H1 (cell line): Measurements from ENCODE around the gene DCBLD2. TPM values are rescaled to one million over a fixed set of nuclear protein-coding genes. Genes with fewer than 3 reads are reported as not detected.

Experiments
- CTCF ChIA-PET: fragments of 300-600 bp; sonication (Branson Sonifier 250); formaldehyde crosslinking; loops from one replicate; lab custom pipeline; 2021; ENCODE audit not compliant: partially characterized antibody; lab: Charles Lee
- POLR2A ChIA-PET: fragments of 300-600 bp; sonication (Branson Sonifier 250); formaldehyde crosslinking; loops from one replicate; lab custom pipeline; 2021; ENCODE audit warnings: inconsistent platforms; ENCODE audit not compliant: partially characterized antibody; lab: Charles Lee
- DNase-seq, 2 experiments: peaks; one replicate each; pipeline versions ENCODE4 v3.0.0 to v3.0.0-alpha.2; 2010 to 2022; ENCODE audit warnings: low spot score in 2 of 2, low read depth in 1 of 2, mixed read lengths in 1 of 2
- FAIRE-seq: peaks from 2 replicates; lab custom pipeline; 2011; peaks lifted over from hg19 to GRCh38; lab: Jason Lieb, UNC
- H2AFZ ChIP-seq: 2 replicates; pipeline ENCODE4 v1.8.1; 2012; ENCODE audit warnings: low read length, inconsistent platforms
- H2AK5ac ChIP-seq: 2 replicates; pipeline ENCODE4 v1.6.1; 2013; ENCODE audit warnings: low read depth, low read length
- H2BK120ac ChIP-seq: replicated peaks from 2 replicates; pipeline ENCODE3; 2013; ENCODE audit warnings: low read depth, low read length, inconsistent platforms
- H2BK12ac ChIP-seq: 2 replicates; pipeline ENCODE4 v1.6.1; 2013; ENCODE audit warnings: low read depth, low read length
- H2BK15ac ChIP-seq: 2 replicates; pipeline ENCODE4 v1.6.1; 2013; ENCODE audit warnings: low read length
- H2BK20ac ChIP-seq: 2 replicates; pipeline ENCODE4 v1.6.1; 2013; ENCODE audit warnings: low read length
- H2BK5ac ChIP-seq: 2 replicates; pipeline ENCODE4 v1.6.1; 2013; ENCODE audit warnings: low read depth, low read length
- H3K14ac ChIP-seq: 2 replicates; pipeline ENCODE4 v1.6.1; 2013; ENCODE audit warnings: inconsistent platforms; ENCODE audit not compliant: insufficient read length
- H3K18ac ChIP-seq: 2 replicates; pipeline ENCODE4 v1.6.1; 2013; ENCODE audit warnings: low read length; ENCODE audit errors: extremely low read depth
- H3K23ac ChIP-seq: 2 replicates; pipeline ENCODE4 v1.6.1; 2013; ENCODE audit warnings: inconsistent platforms; ENCODE audit not compliant: insufficient read length
- H3K23me2 ChIP-seq: 2 replicates; pipeline ENCODE4 v1.6.1; 2013; ENCODE audit warnings: low read depth, low read length
- H3K27ac ChIP-seq: 2 replicates; pipeline ENCODE4 v1.6.1; 2011; ENCODE audit warnings: low read depth, low read length, inconsistent platforms
- H3K27me3 ChIP-seq, 4 experiments: replicated peaks in 1 of 4; 1 replicate in 1 of 4; 2 replicates in 3 of 4; pipeline versions ENCODE4 v1.6.1 to v1.8.1; 2011 to 2013; ENCODE audit warnings: low read length in 3 of 4, mild to moderate bottlenecking in 3 of 4, inconsistent platforms in 2 of 4, mixed read lengths in 2 of 4, moderate library complexity in 1 of 4; ENCODE audit not compliant: control insufficient read depth in 3 of 4, insufficient read depth in 3 of 4; ENCODE audit errors: extremely low read depth in 1 of 4
- H3K36me3 ChIP-seq, 4 experiments: 2 replicates each; pipeline versions ENCODE4 v1.6.1 to v1.8.1; 2011 to 2013; ENCODE audit warnings: mild to moderate bottlenecking in 4 of 4, low read length in 3 of 4, moderate library complexity in 2 of 4, control low read depth in 1 of 4, inconsistent platforms in 1 of 4; ENCODE audit not compliant: insufficient read depth in 4 of 4, control insufficient read depth in 2 of 4
- H3K4ac ChIP-seq: replicated peaks from 2 replicates; pipeline ENCODE3; 2013; ENCODE audit warnings: low read length, low read depth, mixed read lengths, inconsistent platforms; ENCODE audit not compliant: insufficient read length
- H3K4me1 ChIP-seq, 4 experiments: replicated peaks in 1 of 4; 1 replicate in 1 of 4; 2 replicates in 3 of 4; pipeline versions ENCODE4 v1.6.1 to v1.8.1; 2011 to 2013; ENCODE audit warnings: low read length in 3 of 4, inconsistent platforms in 2 of 4, mixed read lengths in 1 of 4; ENCODE audit not compliant: insufficient read depth in 4 of 4, control insufficient read depth in 3 of 4
- H3K4me2 ChIP-seq, 2 experiments: 2 replicates each; pipeline versions ENCODE4 v1.6.1 to v1.8.1; 2011 to 2013; ENCODE audit warnings: low read depth in 2 of 2, low read length in 2 of 2, control low read depth in 1 of 2, inconsistent platforms in 1 of 2, mild to moderate bottlenecking in 1 of 2; ENCODE audit not compliant: insufficient read depth in 1 of 2
- H3K4me3 ChIP-seq, 4 experiments: fragments of 200-600, 300-600 bp in 1 of 4; sonication (generic), shearing (Covaris generic), sonication (Bioruptor Twin) in 1 of 4; 2 replicates each; pipeline versions ENCODE4 v1.5.1 to v1.8.1; 2011 to 2016; ENCODE audit warnings: low read length in 4 of 4, low read depth in 3 of 4, control low read depth in 2 of 4, inconsistent platforms in 2 of 4, mild to moderate bottlenecking in 2 of 4, mixed read lengths in 1 of 4, moderate library complexity in 1 of 4; ENCODE audit not compliant: insufficient read depth in 2 of 4; ENCODE audit errors: extremely low read depth in 1 of 4
- H3K56ac ChIP-seq: replicated peaks from 2 replicates; pipeline ENCODE3; 2013; ENCODE audit warnings: low read depth, mild to moderate bottlenecking, mixed read lengths, low read length, inconsistent platforms; ENCODE audit not compliant: insufficient read length
- H3K79me1 ChIP-seq: 2 replicates; pipeline ENCODE4 v1.6.1; 2013; ENCODE audit warnings: low read depth, low read length, control low read depth
- H3K79me2 ChIP-seq, 2 experiments: 2 replicates each; pipeline versions ENCODE4 v1.6.1 to v1.8.1; 2012 to 2013; ENCODE audit warnings: low read length in 2 of 2, mild to moderate bottlenecking in 2 of 2, inconsistent platforms in 1 of 2; ENCODE audit not compliant: insufficient read depth in 2 of 2, control insufficient read depth in 1 of 2
- H3K9ac ChIP-seq, 4 experiments: replicated peaks in 1 of 4; 1 replicate in 1 of 4; 2 replicates in 3 of 4; pipeline versions ENCODE4 v1.6.1 to v1.8.1; 2011 to 2013; ENCODE audit warnings: low read depth in 3 of 4, low read length in 3 of 4, control low read depth in 2 of 4, mild to moderate bottlenecking in 2 of 4, moderate library complexity in 2 of 4, inconsistent platforms in 1 of 4; ENCODE audit errors: extremely low read depth in 1 of 4
- H3K9me3 ChIP-seq, 2 experiments: 2 replicates each; pipeline versions ENCODE4 v1.6.1 to v1.8.1; 2012 to 2013; ENCODE audit warnings: mild to moderate bottlenecking in 2 of 2, moderate library complexity in 2 of 2, control low read depth in 1 of 2, inconsistent platforms in 1 of 2, low read depth in 1 of 2, low read length in 1 of 2, mixed read lengths in 1 of 2; ENCODE audit not compliant: insufficient read depth in 2 of 2
- H4K20me1 ChIP-seq, 2 experiments: replicated peaks in 1 of 2; 2 replicates each; pipeline versions ENCODE3 to v1.8.1; 2011 to 2013; ENCODE audit warnings: inconsistent platforms in 2 of 2, low read length in 2 of 2, mild to moderate bottlenecking in 1 of 2; ENCODE audit not compliant: insufficient read depth in 2 of 2, control insufficient read depth in 1 of 2
- H4K5ac ChIP-seq: 2 replicates; pipeline ENCODE4 v1.6.1; 2013; ENCODE audit warnings: low read length, low read depth, mixed read lengths, inconsistent platforms; ENCODE audit not compliant: insufficient read length
- H4K8ac ChIP-seq: 2 replicates; pipeline ENCODE4 v1.8.0; 2013; ENCODE audit warnings: mild to moderate bottlenecking, moderate library complexity, low read length, inconsistent platforms; ENCODE audit not compliant: insufficient read depth; ENCODE audit errors: extremely low read depth
- H4K91ac ChIP-seq: replicated peaks from 2 replicates; pipeline ENCODE3; 2013; ENCODE audit warnings: low read length, mixed read lengths, inconsistent platforms; ENCODE audit not compliant: insufficient read length
- ASH2L ChIP-seq: fragments of 200-600, 300-600 bp; sonication (generic); IDR thresholded peaks from one replicate; pipeline ENCODE4 v1.7.1; 2017; ENCODE audit warnings: low read length
- ATF3 ChIP-seq: IDR thresholded peaks from 2 replicates; pipeline ENCODE4 v1.6.1; 2011; ENCODE audit warnings: low read depth, mild to moderate bottlenecking, low read length; ENCODE audit not compliant: insufficient read depth
- CTCF ChIP-seq, 3 experiments: IDR thresholded peaks; 1 replicate in 2 of 3; 2 replicates in 1 of 3; pipeline versions ENCODE4 v1.5.1 to v1.6.1; 2011; ENCODE audit warnings: low read length in 3 of 3, mild to moderate bottlenecking in 3 of 3, inconsistent platforms in 2 of 3, low read depth in 1 of 3, moderate library complexity in 1 of 3; ENCODE audit not compliant: insufficient read depth in 1 of 3; ENCODE audit errors: control extremely low read depth in 1 of 3
- HDAC6 ChIP-seq: IDR thresholded peaks from one replicate; pipeline ENCODE4 v1.7.1; 2012; ENCODE audit warnings: low read depth, mild to moderate bottlenecking, inconsistent platforms, low read length, moderate library complexity
- JUND ChIP-seq: IDR thresholded peaks from 2 replicates; pipeline ENCODE4 v1.6.1; 2011; ENCODE audit warnings: mild to moderate bottlenecking, improper control_type of control experiment, low read length
- PHF8 ChIP-seq: fragments of 200-600 bp; sonication (generic); conservative IDR thresholded peaks from 2 replicates; pipeline ENCODE4 v1.7.1; 2012; ENCODE audit warnings: low read depth, mild to moderate bottlenecking, inconsistent platforms, low read length, moderate library complexity
- POLR2AphosphoS5 ChIP-seq: IDR thresholded peaks from 2 replicates; pipeline ENCODE4 v1.6.1; 2011; ENCODE audit warnings: low read depth, low read length
- RFX5 ChIP-seq: IDR thresholded peaks from 2 replicates; pipeline ENCODE4 v1.6.1; 2011; ENCODE audit warnings: low read depth, low read length, improper control_type of control experiment, borderline replicate concordance
- USF2 ChIP-seq: IDR thresholded peaks from 2 replicates; pipeline ENCODE4 v1.6.1; 2011; ENCODE audit warnings: low read length, improper control_type of control experiment
- WGBS, 2 experiments: shearing (Covaris generic) in 1 of 2; methylation state at CpG; one replicate each; pipeline versions ENCODE4 v1.1.6 to v1.1.7; 2013 to 2015; ENCODE audit warnings: low lambda C conversion rate in 2 of 2, mixed read lengths in 2 of 2, inconsistent platforms in 1 of 2, low coverage in 1 of 2, missing lambda C conversion rate in 1 of 2; ENCODE audit not compliant: insufficient replicate concordance in 2 of 2, insufficient coverage in 1 of 2, insufficient read length in 1 of 2; ENCODE audit errors: extremely low coverage in 1 of 2, missing lambda C conversion rate in 1 of 2; 5-methylcytosine and 5-hydroxymethylcytosine counted together
- polyA plus RNA-seq, 7 experiments: library from polyadenylated mRNA; depleted of rRNA in 3 of 7; stranded (reverse) in 5 of 7; unstranded in 2 of 7; fragments of >200 nt in 5 of 7; fragments of 200-250 nt in 2 of 7; gene quantifications; 1 replicate in 5 of 7; 2 replicates in 1 of 7; 4 replicates in 1 of 7; pipeline versions ENCODE4 v1.2.1 to v1.2.3, GENCODE V29; 2011 to 2013; ENCODE audit warnings: missing spikeins in 2 of 7, mixed read lengths in 2 of 7
- total RNA-seq: library from RNA; stranded (reverse); fragmentation: NEBNext Ultra II Directional; extraction: Animal tissue kit (Norgen Biotek cat#: 25700); gene quantifications from 2 replicates; pipeline ENCODE4 v1.2.1, GENCODE V29; 2021

Gene DCBLD2
- total and polyA plus RNA-seq, 2 of the 8 experiments (the other 6 are each of a cell fraction or from before 2014, with no cell fraction given), result 19.6 to 63.8 TPM

- Histone ChIP-seq H3K23me2 (no peaks in the 10 kb centered on the region), H3K79me1 (no peaks in the 10 kb centered on the region), H3K27ac (no peak overlapping the region), H2BK5ac (no peak overlapping the region), H2AK5ac (no peak overlapping the region), H2AFZ (no peak overlapping the region), H3K23ac (no peak overlapping the region), H3K4me2 (no peak overlapping the region), H3K9me3 (no peaks in the 10 kb centered on the region), H3K56ac (no peak overlapping the region), H3K4me1 (peaks cover 0 to 4% (median 0%) of the 10 kb centered on the region in 4 experiments; a peak in 1 of 7 replicates), H2BK12ac (no peak overlapping the region), H2BK120ac (no peak overlapping the region), H3K9ac (no peak overlapping the region), H3K27me3 (no peaks in the 10 kb centered on the region), H3K14ac (no peak overlapping the region), H3K18ac (no peak overlapping the region), H4K20me1 (no peaks in the 10 kb centered on the region), H4K8ac (no peak overlapping the region), H4K5ac (no peak overlapping the region), H3K36me3 (no peaks in the 10 kb centered on the region), H2BK20ac (0 out of 2 replicates have a peak overlapping the region, but pooled peaks have one; percentile 27), H2BK15ac (no peak overlapping the region), H4K91ac (no peak overlapping the region), H3K79me2 (no peaks in the 10 kb centered on the region), H3K4me3 (no peak overlapping the region), H3K4ac (no peak overlapping the region)
- WGBS, 2 experiments, result 87% methylated on average over 5 of the region's 5 CpGs; no CpG with 5 or more reads in 1 of the 2 experiments
- CTCF ChIA-PET, result interaction anchor here (0.7 to 1.4 kb wide), 5 partner anchors 11 to 169 kb away, joined by 3 to 7 read pairs (median 3); no protein-coding TSS in a partner anchor
- FAIRE-seq, result no peak
- POLR2A ChIA-PET, result no interaction called here
- DNase-seq, result no peak
- TF ChIP-seq HDAC6 (no peak), CTCF (IDR thresholded peaks at IDR 0.05; ENCODE audit: control extremely low read depth in 1 of 3, insufficient read depth in 1 of 3, low read depth in 1 of 3, low read length in 3 of 3) (no peak), RFX5 (no peak), POLR2AphosphoS5 (no peak), PHF8 (no peak), JUND (no peak), ASH2L (no peak), USF2 (no peak), ATF3 (no peak)
These were observed 137.6 kb downstream of the DCBLD2 start for GRCh38 chr3:98763819-98764418.
